ENCODE measurements around the gene EIF4G3. TPM values are rescaled to one million over a fixed set of nuclear protein-coding genes. Genes with fewer than 3 reads are reported as not detected.

Gene EIF4G3
- total RNA-seq, 1 donor from 2014 or later = 39.3 TPM

- H3K4me3 ChIP-seq = no peak overlapping the region
- H3K27me3 ChIP-seq = no peaks in the 10 kb centered on the region
- peaks cover 5% of the 10 kb centered on the region for H3K4me1 ChIP-seq
- H3K9me3 ChIP-seq = no peaks in the 10 kb centered on the region
- no peak for DNase-seq (ENCODE audit: extremely low spot score in 2 of 2)
- intact Hi-C loops (cut with DNase I) = no loop called here
- H3K27ac ChIP-seq = no peak overlapping the region
- TF ChIP-seq POLR2AphosphoS5 (IDR thresholded peaks at IDR 0.05; ENCODE audit: insufficient read depth in 1 of 2, low read depth in 1 of 2) (no peak), POLR2A (IDR thresholded peaks at IDR 0.05) (no peak)
- TF ChIP-seq, protein P1, sequence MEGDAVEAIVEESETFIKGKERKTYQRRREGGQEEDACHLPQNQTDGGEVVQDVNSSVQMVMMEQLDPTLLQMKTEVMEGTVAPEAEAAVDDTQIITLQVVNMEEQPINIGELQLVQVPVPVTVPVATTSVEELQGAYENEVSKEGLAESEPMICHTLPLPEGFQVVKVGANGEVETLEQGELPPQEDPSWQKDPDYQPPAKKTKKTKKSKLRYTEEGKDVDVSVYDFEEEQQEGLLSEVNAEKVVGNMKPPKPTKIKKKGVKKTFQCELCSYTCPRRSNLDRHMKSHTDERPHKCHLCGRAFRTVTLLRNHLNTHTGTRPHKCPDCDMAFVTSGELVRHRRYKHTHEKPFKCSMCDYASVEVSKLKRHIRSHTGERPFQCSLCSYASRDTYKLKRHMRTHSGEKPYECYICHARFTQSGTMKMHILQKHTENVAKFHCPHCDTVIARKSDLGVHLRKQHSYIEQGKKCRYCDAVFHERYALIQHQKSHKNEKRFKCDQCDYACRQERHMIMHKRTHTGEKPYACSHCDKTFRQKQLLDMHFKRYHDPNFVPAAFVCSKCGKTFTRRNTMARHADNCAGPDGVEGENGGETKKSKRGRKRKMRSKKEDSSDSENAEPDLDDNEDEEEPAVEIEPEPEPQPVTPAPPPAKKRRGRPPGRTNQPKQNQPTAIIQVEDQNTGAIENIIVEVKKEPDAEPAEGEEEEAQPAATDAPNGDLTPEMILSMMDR (IDR thresholded peaks at IDR 0.05) = no peak
- peaks cover 0 to 12% of the 10 kb centered on the region in 2 donors for H3K36me3 ChIP-seq
Observed at GRCh38 chr1:20837554-20838192, 339.0 kb downstream of the EIF4G3 start.

DNA sequence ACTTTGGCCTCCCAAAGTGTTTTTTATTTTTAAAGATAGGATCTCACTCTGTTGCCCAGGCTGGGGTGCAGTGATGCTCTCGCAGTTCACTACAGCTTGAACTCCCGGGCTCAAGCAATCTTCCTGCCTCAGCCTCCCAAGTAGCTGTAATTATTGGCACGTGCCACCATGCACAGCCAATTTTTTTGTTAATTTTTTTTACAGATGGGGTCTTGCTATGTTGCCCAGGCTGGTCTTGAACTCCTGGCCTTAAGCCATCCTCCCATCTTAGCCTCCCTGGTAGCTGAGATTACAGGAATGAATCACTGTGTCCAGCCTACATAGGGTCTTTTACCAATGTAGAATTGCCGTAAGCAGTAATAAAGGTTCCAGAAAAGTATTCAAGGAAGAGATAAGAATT, 340.5 kb downstream of the EIF4G3 start:
- TF ChIP-seq POLR2AphosphoS5 (IDR thresholded peaks at IDR 0.05; ENCODE audit: insufficient read depth in 1 of 2, low read depth in 1 of 2) (no peak), POLR2A (IDR thresholded peaks at IDR 0.05) (no peak)
- TF ChIP-seq, protein P1 (IDR thresholded peaks at IDR 0.05) = no peak
- Histone ChIP-seq H3K4me1 (peaks cover 5% of the 10 kb centered on the region), H3K36me3 (peaks cover 0 to 12% of the 10 kb centered on the region in 2 donors), H3K27me3 (no peaks in the 10 kb centered on the region), H3K4me3 (no peak overlapping the region), H3K27ac (no peak overlapping the region), H3K9me3 (no peaks in the 10 kb centered on the region)
- intact Hi-C loops (cut with DNase I) = no loop called here
- DNase-seq (ENCODE audit: extremely low spot score in 2 of 2) = no peak

GRCh38 chr1:20834780-20835179, 341.9 kb downstream of the EIF4G3 start:
- intact Hi-C loops (cut with DNase I) = no loop called here
- no peak overlapping the region for H3K4me3 ChIP-seq

DNA sequence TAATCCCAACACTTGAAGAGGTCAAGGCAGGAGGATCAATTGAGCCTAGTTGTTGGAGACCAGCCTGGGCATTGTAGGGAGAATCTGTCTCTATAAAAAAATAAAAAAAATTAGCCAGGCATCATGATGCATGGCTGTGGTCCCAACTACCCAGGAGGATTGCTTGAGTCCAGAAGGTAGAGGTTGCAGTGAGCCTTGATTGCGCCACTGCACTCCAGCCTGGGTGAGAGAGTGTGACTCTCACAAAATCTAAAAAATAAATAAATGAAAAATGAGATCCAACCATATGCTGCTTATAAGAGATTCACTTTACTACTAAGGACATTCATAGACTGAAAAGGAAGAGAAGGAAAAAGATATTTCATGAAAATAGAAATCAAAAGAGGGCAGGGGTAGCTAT, 342.5 kb downstream of the EIF4G3 start:
- TF ChIP-seq, protein P1 (IDR thresholded peaks at IDR 0.05) = no peak
- TF ChIP-seq POLR2AphosphoS5 (IDR thresholded peaks at IDR 0.05; ENCODE audit: insufficient read depth in 1 of 2, low read depth in 1 of 2) = no peak
- TF ChIP-seq POLR2A (IDR thresholded peaks at IDR 0.05) = no peak
- DNase-seq (ENCODE audit: extremely low spot score in 2 of 2) = no peak
- Histone ChIP-seq H3K27me3 (no peaks in the 10 kb centered on the region), H3K4me3 (no peak overlapping the region), H3K27ac (no peak overlapping the region), H3K36me3 (no peaks in the 10 kb centered on the region), H3K9me3 (no peaks in the 10 kb centered on the region), H3K4me1 (peaks cover 5% of the 10 kb centered on the region)
- intact Hi-C loops (cut with DNase I) = no loop called here

More at GRCh38 chr1:20834780-20835179, 341.9 kb downstream of the EIF4G3 start:
- TF ChIP-seq POLR2AphosphoS5 (IDR thresholded peaks at IDR 0.05; ENCODE audit: insufficient read depth in 1 of 2, low read depth in 1 of 2) (no peak), POLR2A (IDR thresholded peaks at IDR 0.05) (no peak)
- TF ChIP-seq, protein P1 (IDR thresholded peaks at IDR 0.05) = no peak
- DNase-seq (ENCODE audit: extremely low spot score in 2 of 2) = no peak
- peaks cover 0 to 6% of the 10 kb centered on the region in 2 donors for H3K36me3 ChIP-seq
- no peaks in the 10 kb centered on the region for H3K9me3 ChIP-seq
- H3K27me3 ChIP-seq = no peaks in the 10 kb centered on the region
- peaks cover 5% of the 10 kb centered on the region for H3K4me1 ChIP-seq
- H3K27ac ChIP-seq = no peak overlapping the region

GRCh38 chr1:20830378-20830777, 346.3 kb downstream of the EIF4G3 start:
- intact Hi-C loops (cut with DNase I) = no loop called here

More at GRCh38 chr1:20830378-20830777, 346.3 kb downstream of the EIF4G3 start:
- Histone ChIP-seq H3K27me3 (no peaks in the 10 kb centered on the region), H3K36me3 (peaks cover 0 to 13% of the 10 kb centered on the region in 2 donors), H3K4me1 (peaks cover 5% of the 10 kb centered on the region), H3K9me3 (no peaks in the 10 kb centered on the region), H3K27ac (no peak overlapping the region), H3K4me3 (no peak overlapping the region)
- TF ChIP-seq, protein P1 (IDR thresholded peaks at IDR 0.05) = no peak
- TF ChIP-seq POLR2AphosphoS5 (IDR thresholded peaks at IDR 0.05; ENCODE audit: insufficient read depth in 1 of 2, low read depth in 1 of 2) (no peak), POLR2A (IDR thresholded peaks at IDR 0.05) (no peak)
- no peak for DNase-seq (ENCODE audit: extremely low spot score in 2 of 2)
